AML-193 (cell line): ENCODE measurements around the gene AICDA.
"Not testable (repeated sequence)": the region's sequence is repeated elsewhere in the genome, so short reads cannot be mapped to it uniquely, and the experiment has no call there.

Experiments
- DNase-seq, 2 experiments: peaks; one replicate each; lab custom pipeline; 2025; lab: John Stamatoyannopoulos, UW

Gene AICDA

DNA sequence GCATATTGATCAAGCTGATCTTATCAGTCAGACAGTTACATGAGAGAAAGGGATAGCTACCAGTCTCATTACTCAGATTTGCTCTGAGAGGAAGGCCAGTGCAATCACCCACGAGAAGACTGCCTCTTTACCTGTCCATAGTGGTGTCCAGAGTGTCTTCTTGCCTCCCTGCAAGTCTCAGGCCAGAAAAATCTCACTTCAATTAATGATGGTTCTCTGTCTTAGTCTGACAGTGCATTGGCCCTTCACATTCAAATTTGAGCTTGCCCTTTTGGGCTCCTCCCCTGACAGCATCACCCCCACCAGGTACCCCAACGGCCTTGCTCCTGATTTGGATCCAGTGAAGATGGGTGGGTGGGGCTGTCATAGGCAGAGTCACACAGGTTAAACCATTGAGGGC is at the start of gene AICDA:
Gene AICDA (minus strand): TSS at position 231 of the 400 bp plus-strand sequence. CDS start 92 bp downstream, at position 139.
- DNase-seq: no peak

DNA sequence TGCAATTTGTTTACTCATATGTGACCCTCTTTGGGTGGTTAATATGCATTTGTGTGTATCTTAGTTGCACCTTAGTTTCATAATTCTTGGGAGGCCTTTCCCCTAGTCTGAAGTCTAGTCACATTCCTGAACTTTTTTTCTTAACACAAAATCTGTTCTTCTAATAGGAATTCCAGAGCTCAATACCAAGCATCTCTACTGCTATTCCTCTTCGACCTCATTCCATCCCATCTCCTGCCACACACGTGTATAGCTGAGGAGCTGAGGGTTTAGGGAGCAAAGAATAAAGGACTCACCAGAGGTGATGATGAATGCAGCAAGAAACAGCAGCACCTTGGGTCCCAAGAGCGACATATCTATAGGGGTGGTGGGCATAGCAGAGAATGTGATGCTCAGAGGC is 49.1 kb upstream of the AICDA start:
- no peak for DNase-seq

DNA sequence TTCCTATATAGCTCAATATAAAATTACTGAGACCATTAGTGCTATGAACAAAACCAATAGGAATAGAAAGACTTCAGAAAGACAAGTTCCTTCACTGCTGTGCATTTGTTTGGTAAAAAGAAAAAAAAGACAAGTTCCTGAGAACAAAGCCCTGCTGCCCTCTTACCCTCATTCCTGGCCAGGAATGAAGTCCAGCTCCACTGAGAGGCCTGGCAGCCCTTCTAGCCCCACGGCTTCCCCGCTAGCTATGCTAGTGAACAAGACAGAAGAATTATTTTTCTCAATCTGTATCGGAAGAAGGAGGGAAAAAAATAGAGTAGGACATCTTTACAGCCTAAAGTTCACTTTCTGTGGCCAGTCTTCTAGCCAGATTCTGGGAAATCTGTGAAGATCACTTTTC is 48.4 kb upstream of the AICDA start:
- DNase-seq: no peak

DNA sequence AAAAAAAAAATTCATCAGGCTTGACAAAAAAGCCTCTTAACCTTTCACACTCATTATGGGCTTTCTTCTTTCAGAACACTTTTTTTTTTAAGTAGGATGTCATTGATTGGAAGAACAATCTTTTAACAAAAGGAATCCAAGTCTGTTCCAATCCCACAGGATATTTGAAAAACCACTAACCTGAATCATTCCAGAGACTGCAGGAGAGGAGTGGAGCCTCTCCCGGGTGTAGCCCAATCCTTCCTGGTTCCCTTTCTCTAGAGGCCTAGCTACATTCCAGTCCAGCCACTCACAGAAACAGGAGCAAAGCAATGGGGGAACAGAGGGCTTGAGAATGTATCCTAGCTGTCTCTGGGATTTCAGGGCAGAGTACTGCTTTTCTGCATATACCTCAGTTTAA is 45.7 kb upstream of the AICDA start:
- no peak for DNase-seq

DNA sequence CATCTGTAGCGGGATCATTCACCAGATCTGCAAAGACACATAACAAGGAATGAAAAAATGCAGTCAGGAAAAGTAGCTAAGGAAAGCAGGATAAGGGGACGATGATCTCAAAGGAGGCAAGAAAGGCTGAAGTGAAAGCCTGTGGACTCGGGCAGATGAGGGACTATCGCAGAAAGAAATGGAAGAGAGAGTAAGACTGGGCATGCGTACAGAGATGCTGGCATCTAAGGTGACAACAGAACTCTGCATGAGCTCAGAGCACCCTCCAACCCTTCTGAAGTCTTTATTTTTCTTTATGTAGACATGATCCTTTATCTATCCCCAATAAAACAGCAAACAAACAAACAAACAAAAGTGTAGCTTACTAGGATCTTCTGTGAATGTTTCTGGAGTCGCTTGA is 42.8 kb upstream of the AICDA start:
- no peak for DNase-seq

DNA sequence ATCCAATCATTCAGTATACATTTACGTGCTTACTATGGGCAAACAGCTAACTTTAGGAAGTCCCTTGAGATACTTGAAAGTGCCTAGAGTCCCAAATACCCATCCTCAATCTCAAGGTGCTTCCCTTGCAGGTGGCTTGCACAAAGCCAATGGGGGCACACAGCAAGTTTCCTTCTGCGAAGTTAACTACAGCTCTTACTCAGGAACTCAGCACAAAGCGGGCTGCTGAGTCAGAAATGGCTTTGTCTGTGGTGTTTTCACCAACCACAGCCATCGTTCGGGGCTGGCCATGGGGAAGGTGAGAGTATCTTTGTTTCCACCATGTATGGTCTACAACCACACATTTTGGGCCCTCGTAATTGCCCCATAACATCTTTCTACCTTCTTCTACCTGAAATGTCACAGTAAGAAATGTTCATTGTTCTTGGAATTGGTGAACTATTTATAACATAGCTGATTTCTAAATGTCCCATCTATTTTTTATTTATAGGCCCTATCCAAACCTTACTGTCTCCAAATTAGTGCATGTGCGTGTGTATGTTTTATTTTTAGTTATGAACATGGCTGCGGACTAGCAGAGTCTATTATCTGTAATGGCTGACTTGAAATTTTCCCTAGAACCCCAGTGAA is 36.0 kb upstream of the AICDA start:
- DNase-seq: no peak

DNA sequence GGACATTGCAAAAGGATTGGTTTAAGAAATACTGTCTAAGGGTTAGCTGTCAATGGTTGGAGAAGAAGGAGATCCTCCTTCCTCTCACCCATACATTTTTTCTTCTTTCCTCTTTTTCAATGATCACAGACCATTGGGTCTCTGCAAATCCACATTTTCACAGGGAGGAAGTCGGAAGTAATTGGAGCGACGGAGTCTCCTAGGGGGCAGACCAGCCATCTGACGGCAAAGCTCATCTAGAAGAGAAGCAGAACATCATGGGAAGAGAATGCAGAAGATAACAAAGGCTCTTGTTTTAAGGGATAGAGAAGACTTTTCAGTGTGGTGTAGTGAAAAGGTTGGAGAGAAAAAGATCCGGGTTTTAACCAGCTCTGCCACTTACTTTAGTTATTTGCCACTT is 35.3 kb upstream of the AICDA start:
- DNase-seq: no peak

DNA sequence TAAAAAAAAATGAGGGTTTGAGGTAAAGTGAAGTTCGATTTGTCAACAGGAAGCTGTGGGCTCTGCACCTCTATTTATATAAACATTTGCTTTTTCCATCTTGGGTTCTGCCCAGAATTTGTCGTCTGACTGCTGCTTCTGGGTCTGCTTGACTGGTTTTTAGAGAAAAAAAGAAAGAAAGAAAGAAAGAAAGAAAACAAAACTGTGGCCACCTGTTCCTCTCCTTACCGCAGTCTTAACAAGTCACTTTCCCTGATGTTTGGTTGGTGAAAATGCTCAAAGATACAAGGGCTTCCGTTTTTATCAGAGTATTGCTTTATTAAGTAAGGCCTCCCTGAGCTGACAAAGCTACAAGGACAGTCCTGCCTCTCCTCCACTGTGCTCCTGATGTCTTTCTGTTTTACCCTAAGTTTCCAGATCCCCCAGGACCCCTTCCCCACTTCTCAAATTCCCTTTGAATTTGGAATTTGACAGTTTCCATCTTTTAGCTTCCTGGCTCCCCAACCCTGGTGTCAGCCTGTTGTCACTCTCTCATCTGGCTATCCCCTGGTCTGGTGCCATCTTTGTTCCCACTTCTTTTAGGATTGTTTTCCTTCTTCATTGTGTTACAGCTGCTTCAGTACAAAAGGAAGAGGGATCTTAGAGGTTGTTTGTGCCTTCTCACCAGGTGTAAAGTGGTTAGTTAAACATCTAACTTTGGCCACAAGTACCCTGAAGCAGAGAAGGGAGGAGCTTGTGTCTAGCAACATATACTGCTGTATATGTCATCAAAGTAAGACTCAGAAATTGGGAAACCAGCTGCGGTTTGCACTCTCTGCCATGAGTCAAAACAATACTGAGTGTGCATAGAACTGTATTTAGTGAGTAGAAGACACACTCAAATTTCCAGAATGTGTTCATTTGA is 31.9 kb upstream of the AICDA start:
- no peak for DNase-seq

DNA sequence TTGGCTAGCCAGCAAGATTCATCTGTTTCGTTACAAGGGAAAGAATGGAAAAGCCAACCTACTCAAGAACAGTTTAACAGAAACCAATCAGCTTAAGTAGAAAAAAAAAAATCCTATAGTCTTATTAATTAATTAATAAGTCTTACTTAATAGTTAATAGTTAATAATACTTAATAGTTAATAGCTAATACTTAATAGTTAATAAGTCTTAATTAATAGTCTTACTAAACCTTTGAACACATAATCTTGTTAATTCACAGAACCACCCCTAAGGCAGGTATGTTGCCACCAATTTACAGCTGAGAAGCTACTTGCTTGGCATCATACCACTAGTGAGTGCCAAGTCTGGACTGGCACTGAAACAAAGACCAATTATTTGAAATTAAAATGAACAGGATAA is 30.1 kb upstream of the AICDA start:
- DNase-seq: no peak

DNA sequence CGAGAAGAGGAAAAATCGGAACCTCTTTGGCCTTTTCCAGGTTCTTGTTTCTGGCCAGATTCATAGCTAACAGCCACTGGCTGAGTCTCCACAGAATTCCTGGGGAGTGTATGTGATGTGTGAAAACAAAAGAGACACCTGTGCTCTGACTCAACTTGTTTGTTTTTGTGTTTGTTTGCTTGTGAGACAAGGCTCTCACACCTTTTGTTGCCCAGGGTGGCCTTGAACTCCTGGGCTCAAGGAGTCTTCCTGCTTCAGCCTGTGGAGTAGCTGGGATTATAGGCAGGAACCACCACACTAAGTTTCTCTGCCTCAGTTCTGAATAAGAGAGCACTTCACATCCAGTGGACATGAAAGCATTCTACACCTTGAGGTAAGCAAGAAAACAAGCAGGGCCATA is 27.3 kb upstream of the AICDA start:
- no peak for DNase-seq

DNA sequence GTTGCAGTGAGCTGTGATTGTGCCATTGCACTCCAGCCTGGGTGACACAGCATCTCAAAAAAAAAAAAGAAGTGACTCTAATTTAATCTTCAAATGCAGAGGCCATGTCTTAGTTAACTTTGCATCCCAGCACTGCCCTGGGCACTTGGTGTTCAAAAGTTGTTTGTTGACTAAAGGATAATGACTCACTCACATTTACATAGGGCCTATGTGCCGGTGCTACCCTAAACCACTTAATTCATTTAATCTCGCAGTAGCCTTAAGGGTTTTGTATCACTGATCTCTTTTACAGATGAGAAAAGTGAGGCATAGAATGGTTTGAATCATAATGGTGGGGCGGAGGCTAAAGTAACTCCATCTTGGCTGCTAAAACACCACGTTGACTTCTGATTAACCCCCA is 26.3 kb upstream of the AICDA start:
- no peak for DNase-seq

DNA sequence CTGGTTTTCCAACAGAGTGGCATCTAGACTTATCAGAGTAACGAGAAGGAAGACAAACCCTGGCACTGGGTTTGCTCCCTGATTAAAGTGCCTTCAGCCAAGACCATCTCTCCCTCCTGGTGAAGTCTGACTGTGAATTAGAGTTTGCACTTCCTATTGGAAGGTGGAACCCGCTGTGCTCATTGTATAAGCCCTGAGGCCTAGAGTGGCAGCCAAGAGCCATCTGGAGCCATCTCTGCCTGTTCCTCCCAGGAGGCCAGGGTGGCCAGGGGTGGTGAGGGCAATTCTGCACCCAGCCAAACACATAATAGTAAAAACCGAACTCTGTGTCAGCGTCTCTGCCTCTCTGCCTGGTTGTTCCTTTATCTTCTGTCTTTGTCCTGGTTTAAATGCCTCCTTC is 25.0 kb upstream of the AICDA start:
- no peak for DNase-seq

DNA sequence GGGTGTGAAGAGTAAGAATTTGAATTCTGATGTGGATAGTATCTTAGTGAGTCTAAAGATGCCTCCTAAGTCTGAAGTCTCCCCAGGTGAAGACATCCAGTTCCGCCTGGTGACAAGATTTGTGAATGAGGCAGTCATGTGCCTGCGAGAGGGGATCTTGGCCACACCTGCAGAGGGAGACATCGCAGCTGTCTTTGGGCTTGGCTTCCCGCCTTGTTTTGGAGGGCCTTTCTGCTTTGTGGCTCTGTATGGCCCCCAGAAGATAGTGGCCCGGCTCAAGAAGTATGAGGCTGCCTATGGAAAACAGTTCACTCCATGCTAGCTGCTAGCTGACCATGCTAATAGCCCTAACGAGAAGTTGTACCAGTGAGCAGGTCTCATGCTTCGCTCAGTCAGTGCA is 24.6 kb upstream of the AICDA start:
- no peak for DNase-seq

DNA sequence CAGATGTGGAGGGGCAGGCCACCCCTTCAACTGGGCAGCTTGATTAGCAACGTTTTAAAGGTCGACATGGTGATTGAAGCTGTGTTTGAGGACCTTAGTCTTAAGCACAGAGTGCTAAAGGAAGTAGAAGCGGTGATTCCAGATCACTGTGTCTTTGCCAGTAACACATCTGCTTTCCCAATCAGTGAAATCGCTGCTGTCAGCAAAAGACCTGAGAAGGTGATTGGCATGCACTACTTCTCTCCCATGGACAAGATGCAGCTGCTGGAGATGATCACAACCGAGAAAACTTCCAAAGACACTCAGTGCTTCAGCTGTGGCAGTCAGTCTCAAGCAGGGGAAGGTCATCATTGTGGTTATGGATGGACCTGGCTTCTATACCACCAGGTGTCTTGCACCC is 23.9 kb upstream of the AICDA start:
- DNase-seq: no peak

DNA sequence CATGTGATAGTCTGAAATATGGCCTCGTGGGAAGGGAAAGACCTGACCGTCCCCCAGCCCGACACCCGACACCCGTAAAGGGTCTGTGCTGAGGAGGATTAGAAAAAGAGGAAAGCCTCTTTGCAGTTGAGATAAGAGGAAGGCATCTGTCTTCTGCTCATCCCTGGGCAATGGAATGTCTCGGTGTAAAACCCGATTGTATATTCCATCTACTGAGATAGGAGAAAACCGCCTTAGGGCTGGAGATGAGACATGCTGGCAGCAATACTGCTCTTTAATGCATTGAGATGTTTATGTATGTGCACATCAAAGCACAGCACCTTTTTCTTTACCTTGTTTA is 23.3 kb upstream of the AICDA start:
- DNase-seq: not testable (repeated sequence)

DNA sequence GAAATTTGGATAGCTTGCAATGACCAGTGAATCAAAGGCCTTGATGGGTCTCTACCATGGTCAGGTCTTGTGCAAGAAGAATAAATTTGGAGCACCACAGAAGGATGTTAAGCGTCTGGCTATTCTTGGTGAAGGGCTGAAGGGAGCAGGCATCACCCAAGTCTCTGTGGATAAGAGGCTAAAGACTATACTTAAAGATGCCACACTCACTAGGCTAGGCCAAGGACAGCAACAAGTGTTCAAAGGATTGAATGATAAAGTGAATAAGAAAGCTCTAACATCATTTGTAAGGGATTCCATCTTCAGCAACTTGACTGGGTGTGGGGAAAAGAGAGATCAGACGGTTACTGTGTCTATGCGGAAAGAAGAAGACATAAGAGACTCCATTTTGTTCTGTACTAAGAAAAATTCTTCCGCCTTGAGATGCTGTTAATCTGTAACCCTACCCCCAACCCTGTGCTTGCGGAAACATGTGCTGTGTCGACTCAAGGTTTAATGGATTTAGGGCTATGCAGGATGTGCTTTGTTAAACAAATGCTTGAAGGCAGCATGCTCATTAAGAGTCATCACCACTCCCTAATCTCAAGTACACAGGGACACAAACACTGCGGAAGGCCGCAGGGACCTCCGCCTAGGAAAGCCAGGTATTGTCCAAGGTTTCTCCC is 22.8 kb upstream of the AICDA start:
- not testable (repeated sequence) for DNase-seq

DNA sequence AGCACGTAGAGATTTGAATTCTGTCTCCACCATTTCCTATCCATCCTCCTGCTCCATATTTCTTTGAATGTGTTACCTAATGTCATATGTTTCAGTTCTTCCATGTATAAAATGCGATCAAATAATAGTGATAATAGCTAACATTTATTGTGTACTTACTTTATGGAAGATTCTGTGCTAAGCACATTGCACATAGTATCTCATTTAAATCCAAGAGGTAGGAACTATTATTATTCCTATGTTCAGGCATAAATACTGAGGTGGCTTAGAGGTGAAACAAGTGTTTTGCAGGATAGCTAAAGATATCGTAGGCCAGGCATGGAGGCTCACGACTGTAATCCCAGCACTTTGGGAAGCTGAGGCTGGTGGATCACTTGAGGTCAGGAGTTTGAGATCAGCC is 17.5 kb upstream of the AICDA start:
- no peak for DNase-seq

DNA sequence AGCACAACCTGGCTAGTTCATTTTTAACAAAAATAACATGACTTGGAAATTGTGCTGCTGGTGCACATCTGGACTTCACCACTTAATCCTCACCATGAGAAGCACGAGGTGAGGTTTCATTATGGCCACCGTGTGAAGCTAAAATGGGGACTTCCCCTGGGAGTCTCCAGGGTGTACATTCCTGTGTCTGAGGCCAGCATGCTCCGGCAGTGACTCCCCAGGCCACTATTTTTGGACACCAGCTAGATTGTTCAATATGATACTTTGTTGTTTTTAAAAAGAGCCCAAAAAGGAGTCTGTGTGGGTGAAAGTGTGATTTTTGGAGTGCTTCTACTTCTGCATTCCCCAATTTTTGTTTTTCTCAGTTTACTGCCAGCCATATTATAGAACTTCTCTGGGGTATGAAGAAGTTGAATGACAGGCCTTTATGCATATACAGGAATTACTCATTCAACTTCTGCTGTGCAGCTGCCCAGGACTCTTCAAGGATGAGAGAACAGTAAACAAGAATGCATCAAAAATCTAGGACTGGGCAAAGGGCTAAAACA is 16.9 kb upstream of the AICDA start:
- DNase-seq: no peak

DNA sequence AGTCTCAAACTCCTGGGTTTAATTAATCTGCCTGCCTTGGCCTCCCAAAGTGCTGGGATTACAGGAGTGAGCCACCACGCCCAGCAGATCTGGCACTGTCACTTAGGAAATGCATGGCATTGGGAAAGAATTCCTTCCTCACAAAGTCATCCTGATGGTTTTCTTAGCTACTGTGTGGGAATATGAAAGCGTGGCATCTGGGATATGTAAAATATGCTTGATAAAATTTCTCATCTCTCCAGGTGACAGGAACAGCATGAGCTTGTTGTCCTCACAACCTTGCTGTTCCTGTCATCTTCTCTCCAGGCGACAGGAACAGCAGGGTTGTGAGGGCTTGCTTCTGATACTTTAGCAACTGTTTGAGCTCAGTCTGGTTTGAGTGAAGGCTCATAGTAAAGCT is 16.1 kb upstream of the AICDA start:
- no peak for DNase-seq

DNA sequence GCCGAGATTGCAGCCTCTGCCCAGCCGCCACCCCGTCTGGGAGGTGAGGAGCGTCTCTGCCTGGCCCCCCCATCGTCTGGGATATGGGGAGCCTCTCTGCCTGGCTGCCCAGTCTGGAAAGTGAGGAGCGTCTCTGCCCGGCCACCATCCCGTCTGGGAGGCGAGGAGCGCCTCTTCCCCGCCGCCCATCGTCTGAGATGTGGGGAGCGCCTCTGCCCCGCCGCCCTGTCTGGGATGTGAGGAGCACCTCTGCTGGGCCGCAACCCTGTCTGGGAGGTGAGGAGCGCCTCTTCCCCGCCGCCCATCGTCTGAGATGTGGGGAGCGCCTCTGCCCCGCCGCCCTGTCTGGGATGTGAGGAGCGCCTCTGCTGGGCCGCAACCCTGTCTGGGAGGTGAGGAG is 12.1 kb upstream of the AICDA start:
- not testable (repeated sequence) for DNase-seq

DNA sequence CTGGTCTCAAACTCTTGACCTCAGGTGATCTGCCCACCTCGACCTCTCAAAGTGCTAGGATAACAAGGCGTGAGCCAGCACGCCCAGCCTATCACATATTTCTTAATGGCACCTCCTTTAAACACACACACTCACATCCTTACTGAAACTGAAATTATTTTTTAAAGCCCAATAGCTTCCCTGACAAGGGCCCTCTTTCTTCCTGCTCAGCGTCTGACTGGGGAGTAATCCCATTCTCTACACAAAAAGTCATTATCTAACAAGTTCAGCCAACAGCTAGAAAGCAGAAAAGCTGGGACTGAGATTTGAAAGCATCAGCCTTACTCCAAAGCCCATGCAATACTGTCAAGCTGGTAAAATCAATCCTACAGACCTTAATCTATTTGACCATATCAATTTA is 10.0 kb upstream of the AICDA start:
- no peak for DNase-seq

DNA sequence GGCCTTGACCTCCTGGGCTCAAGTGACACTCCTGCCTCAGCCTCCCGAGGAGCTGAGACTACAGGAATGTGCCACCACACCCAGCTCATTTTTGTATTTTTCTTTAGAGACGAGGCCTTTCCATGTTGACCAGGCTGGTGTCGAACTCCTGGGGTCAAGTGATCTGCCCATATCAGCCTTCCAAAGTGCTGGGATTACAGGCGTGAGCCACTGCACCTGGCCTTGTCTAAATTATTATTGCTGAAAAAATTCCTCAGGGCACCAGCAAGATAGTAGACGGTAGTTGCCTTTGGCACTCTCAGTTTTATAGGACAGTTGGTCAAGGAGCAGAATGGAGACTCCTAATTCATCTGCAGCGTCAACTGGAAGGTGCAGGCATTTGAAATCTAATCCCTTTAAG is 2.5 kb upstream of the AICDA start:
- DNase-seq: no peak

DNA sequence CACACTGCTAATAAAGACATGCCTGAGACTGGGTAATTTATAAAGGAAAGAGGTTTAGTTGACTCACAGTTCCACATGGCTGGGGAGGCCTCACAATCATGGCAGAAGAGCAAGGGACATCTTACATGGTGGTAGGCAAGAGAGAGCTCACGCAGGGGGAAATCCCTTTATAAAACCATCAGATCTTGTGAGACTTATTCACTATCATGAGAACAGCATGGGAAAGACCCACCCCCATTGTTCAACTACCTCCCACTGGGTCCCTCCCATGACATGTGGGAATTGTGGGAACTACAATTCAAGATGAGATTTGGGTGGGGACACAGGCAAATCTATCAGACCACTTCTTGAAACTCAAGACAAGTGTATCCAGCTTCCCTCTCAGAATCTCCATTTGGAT is 1.2 kb upstream of the AICDA start:
- not testable (repeated sequence) for DNase-seq
